ENCODE data around the gene SIK3.
"Not testable (repeated sequence)": the region's sequence is repeated elsewhere in the genome, so short reads cannot be mapped to it uniquely, and the experiment has no call there.

The SIK3 gene

GRCh38 chr11:117098269-117099232, at the start of gene SIK3:
Gene SIK3, minus strand, starts transcription at chr11:117098428. Its CDS starts 13 bp downstream, at chr11:117098415.
- FAIRE-seq: no peak

- FAIRE-seq: no peak
Measured at GRCh38 chr11:117146521-117146920, 48.3 kb upstream of the SIK3 start.

GRCh38 chr11:117145393-117145761, 47.1 kb upstream of the SIK3 start:
- FAIRE-seq: no peak

- FAIRE-seq: no peak
Measured at GRCh38 chr11:117144477-117145392, 46.5 kb upstream of the SIK3 start.

GRCh38 chr11:117143871-117144476, 45.7 kb upstream of the SIK3 start, which contains the start of gene PAFAH1B2:
Gene PAFAH1B2, plus strand, starts transcription at chr11:117144287. Its CDS starts 8,161 bp downstream, at chr11:117152448.
- no peak for FAIRE-seq

GRCh38 chr11:117143390-117143789, 45.2 kb upstream of the SIK3 start:
- FAIRE-seq: no peak

- FAIRE-seq: not testable (repeated sequence)
Measured at GRCh38 chr11:117137223-117138086, 39.2 kb upstream of the SIK3 start.

- not testable (repeated sequence) for FAIRE-seq
Measured at GRCh38 chr11:117134979-117135378, 36.8 kb upstream of the SIK3 start.

GRCh38 chr11:117134431-117134830, 36.2 kb upstream of the SIK3 start:
- no peak for FAIRE-seq

GRCh38 chr11:117130879-117131278, 32.7 kb upstream of the SIK3 start:
- FAIRE-seq: no peak

- FAIRE-seq: not testable (repeated sequence)
Measured at GRCh38 chr11:117130396-117130795, 32.2 kb upstream of the SIK3 start.

- FAIRE-seq: no peak
Measured at GRCh38 chr11:117128289-117128688, 30.1 kb upstream of the SIK3 start.

- FAIRE-seq: no peak
Measured at GRCh38 chr11:117127171-117127901, 29.1 kb upstream of the SIK3 start.

- no peak for FAIRE-seq
Measured at GRCh38 chr11:117126223-117126965, 28.2 kb upstream of the SIK3 start.

- no peak for FAIRE-seq
Measured at GRCh38 chr11:117122556-117122955, 24.3 kb upstream of the SIK3 start.

GRCh38 chr11:117121176-117121575, 22.9 kb upstream of the SIK3 start:
- no peak for FAIRE-seq

GRCh38 chr11:117117681-117118080, 19.5 kb upstream of the SIK3 start:
- no peak for FAIRE-seq

- FAIRE-seq: not testable (repeated sequence)
Measured at GRCh38 chr11:117112939-117113338, 14.7 kb upstream of the SIK3 start.

- not testable (repeated sequence) for FAIRE-seq
Measured at GRCh38 chr11:117112497-117112896, 14.3 kb upstream of the SIK3 start.

- FAIRE-seq: no peak
Measured at GRCh38 chr11:117110294-117110950, 12.2 kb upstream of the SIK3 start.

All from colon (tissue), 2 donors.